ENCODE measurements around the gene PSMG2. TPM values are rescaled to one million over a fixed set of nuclear protein-coding genes. Genes with fewer than 3 reads are reported as not detected.
A peak's percentile ranks its signal among the peaks of the same experiment; 100 is the strongest.

PSMG2 gene, protein sequence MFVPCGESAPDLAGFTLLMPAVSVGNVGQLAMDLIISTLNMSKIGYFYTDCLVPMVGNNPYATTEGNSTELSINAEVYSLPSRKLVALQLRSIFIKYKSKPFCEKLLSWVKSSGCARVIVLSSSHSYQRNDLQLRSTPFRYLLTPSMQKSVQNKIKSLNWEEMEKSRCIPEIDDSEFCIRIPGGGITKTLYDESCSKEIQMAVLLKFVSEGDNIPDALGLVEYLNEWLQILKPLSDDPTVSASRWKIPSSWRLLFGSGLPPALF
- total RNA-seq (2014; rRNA removed; shearing (Covaris generic)) = 106 and 123 TPM in 2 replicates

DNA sequence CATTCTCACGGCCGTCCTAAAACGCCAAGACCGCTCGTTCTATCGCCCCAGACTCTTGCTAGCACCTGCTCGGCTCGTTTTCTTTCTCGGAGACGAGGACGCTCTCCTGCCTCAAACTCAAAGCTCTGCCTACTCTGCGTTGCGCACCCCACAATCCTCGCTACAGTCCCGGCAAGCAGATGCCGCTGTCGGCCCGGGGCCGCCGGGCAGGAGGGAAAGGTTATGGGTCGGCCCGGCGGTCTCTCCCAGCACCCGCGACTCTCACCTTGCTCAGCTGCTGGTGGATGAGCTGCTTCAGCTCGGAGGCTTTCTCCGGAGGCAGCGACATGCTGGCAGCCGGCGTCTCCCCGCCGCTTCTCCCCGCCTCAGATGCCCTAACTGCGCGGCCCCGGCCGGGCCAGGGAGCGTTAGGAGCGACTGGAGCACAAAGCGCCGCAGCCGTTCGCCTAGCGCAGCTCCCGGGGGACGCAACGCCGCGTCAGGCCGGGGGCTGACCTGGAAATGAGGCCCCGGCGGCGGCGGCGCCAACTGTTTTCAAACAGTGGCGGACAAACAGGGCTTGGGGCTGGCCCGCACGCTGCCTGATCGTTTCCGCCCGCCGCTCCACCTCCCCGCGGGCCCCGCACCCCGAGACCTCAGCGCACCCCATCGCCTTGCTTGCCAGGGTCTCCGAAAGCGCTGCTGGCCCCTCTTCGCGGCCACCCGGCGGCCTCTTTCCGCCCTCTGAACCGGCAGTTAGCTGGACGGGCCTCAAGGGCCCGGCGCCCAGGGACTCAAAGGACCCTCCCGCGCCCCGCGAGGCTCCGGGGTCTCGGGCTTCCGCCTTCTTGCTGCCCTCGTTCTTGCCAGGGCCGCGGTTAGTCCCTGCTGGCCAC is at the start of gene PSMG2, which contains the start of gene CEP76:
PSMG2 (plus strand) TSS at position 822 of the 875 bp plus-strand sequence. CDS start 66 bp downstream, outside the sequence.
CEP76 (minus strand) TSS at position 503 of the 875 bp plus-strand sequence; CDS start at position 328, 175 bp downstream.
- in situ Hi-C loops (cut with HindIII; ENCODE audit: low sequenced_read_pairs) = no loop called here
- DNase-seq (ENCODE audit: low spot score) = peak; percentile 88

DNA sequence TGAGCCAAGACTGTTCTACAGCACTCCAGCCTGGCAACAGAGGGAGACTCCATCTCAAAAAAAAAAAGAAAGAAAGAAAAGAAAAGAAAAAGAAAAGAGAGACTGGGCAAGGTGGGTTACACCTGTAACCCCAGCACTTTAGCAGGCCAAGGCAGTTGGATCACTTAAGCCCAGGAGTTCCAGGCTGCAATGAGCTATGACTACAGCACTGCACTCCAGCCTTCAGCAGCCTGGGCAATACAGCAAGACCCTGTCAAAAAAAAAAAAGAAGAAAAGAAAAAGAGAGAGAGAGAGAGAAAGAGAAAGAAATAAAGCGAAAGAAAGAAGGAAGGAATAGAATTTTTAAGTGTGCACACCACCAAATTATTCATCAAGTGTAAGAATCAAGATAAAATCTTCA is 47.9 kb upstream of the PSMG2 start:
- in situ Hi-C loops (cut with HindIII; ENCODE audit: low sequenced_read_pairs) = no loop called here

DNA sequence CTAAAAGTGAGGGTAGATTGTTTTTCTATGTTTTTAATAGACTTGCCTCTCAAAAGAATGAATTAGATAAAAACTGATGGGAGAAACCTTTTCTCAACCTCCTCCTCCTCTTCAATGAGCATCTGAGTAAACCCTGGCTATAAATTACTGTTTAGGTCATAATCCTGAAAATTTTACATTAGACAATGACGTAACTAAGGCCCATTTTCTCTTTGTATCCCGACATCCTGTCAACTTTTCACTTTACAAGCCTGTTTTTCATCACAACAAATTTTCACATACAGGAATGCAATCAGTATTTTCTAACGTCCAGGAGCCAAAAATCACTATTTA is 46.3 kb upstream of the PSMG2 start:
- DNase-seq (ENCODE audit: low spot score) = no peak
- in situ Hi-C loops (cut with HindIII; ENCODE audit: low sequenced_read_pairs) = no loop called here

More for the DNA sequence above, 47.9 kb upstream of the PSMG2 start:
- no peak for DNase-seq (ENCODE audit: low spot score)

DNA sequence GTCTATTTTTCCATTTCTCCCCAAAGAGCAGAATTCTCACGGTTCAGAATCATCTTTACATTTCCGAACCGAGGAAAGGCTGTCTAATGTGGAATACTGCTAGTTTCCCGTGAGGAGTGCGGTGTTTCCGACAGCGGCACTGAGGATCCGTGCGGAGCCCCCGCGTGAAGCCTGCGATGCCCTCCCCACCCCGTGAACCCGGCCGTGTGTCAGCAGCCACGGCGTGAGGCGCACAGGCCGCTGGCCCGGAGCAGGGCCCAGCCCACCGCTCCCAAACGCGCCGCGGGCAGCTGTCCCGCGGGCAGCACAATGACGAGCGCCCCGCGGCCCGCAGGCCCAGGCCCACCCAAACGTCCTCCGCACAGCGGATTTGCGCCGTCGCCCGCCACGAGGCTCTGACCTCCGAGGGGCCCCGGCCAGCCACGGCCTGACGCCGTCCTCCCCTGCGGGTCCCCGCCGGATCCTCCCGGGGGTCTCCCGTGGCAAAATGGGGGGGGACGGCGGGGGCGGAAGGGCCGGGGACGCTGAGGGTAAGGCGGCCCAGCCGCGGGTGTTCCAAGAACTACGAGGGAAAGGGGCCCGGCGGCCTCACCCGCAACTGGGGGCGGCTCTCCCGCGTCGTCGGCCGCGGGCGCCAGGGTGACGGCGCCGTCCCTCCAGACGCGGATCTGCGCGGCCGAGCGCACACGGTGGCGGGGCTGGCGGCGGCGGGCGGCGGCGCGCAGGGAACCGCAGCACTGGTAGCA is 45.7 kb upstream of the PSMG2 start:
- in situ Hi-C loops (cut with HindIII; ENCODE audit: low sequenced_read_pairs) = no loop called here
- DNase-seq (ENCODE audit: low spot score) = peak; percentile 54

DNA sequence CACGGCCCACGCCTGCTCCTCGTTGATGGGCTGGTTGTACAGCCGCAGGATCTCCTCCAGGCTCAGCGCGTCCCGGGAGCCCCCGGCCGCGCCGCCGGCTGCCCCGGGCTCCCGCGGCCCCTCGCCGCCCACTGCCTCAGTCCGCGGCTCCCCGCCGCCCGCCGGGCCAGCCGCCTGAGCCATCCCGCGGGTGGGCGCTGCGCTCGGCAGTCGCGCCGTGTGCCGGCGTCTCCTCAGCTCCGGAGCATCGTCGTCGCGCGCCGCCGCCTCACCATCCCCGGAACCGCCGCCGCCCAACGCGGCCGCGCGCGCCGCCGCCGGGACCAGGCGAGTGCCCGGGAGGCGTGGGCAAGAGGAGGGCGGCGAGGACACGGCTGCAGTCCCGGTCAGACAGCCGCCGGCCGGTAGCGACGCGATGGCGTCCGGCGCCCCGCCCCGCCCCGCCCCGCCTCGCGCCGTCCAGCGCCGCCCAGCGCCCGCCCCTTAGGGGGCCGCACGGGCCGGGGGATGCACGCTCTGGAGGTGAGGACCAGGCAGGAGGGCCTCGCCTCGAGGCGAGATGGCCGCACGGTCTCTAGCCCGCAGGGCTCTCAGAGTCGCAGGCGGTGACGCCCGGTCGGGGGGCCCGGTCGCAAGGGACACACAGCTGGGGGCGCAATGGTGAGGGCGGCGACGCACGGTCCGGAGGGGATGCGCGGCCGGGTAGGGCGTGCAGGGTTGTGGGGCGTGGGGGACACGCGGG is 45.0 kb upstream of the PSMG2 start, which contains the start of gene SPIRE1:
SPIRE1 (minus strand) TSS at position 424 of the 742 bp plus-strand sequence; CDS start at position 183, 241 bp downstream.
- peak; percentile 72 for DNase-seq (ENCODE audit: low spot score)
- in situ Hi-C loops (cut with HindIII; ENCODE audit: low sequenced_read_pairs) = no loop called here

DNA sequence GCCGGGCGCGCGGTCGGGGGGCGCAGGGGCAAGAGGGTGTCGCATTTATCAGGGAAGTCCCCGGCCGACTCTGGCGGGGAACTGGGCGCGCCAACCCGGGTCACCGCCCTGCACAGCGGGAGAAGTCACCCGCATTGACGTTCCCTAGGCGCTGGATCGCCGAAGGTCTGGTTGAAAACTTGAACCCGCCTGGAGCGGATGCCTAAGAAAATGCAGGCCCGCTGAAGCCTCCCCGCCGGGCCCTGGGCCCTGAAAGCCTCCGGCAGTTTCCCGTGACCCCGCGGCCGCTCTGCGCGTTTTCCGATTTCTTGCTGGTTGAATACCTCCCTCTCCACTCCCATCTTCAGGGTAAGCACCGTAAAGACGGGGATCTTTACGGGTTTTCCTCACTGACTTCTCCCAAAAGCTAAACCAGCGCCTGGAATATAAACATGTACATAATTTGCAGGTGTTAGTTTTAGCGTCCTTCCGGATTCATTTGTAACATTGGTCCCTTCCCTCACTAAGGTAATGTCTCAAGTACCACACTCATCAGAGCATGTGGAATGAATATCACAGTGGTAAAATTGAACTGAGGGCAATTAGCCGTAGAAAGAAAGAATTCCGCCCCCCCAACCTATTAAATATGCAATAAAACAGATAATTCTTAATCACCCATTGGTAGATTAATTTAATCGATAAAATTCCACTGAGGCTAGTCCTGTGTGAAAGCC is 44.3 kb upstream of the PSMG2 start:
- in situ Hi-C loops (cut with HindIII; ENCODE audit: low sequenced_read_pairs) = no loop called here
- peak; percentile 62 for DNase-seq (ENCODE audit: low spot score)

DNA sequence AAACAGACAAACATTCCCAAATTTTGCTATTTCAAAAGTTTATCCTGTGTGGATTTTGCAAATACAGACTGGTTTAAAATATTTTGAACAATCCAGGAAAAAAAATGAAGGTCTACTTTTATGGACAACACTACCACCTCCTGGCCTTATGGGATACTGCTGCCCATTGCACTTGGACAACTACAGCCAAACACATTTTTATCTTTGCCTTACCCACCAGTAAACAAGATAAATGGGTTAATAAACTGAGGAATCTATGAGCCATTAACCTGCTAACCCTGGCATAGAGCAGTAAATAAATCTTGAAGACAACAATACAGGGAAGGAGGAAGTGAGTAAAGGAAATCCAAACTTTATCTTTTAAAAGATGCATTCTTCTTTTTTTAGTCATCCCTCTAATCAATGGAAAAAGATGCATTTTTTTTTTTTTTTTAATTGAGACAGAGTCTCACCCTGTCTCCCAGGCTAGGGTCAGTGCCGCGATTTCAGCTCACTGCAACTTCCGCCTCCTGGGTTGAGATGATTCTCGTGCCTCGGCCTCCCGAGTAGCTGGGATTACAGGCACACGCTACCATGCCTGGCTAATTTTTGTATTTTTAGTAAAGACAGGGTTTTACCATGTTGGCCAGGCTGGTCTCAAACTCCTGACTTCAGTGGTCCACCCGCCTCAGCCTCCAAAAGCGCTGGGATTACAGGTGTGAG is 42.8 kb upstream of the PSMG2 start:
- DNase-seq (ENCODE audit: low spot score) = peak; percentile 77
- in situ Hi-C loops (cut with HindIII; ENCODE audit: low sequenced_read_pairs) = no loop called here

DNA sequence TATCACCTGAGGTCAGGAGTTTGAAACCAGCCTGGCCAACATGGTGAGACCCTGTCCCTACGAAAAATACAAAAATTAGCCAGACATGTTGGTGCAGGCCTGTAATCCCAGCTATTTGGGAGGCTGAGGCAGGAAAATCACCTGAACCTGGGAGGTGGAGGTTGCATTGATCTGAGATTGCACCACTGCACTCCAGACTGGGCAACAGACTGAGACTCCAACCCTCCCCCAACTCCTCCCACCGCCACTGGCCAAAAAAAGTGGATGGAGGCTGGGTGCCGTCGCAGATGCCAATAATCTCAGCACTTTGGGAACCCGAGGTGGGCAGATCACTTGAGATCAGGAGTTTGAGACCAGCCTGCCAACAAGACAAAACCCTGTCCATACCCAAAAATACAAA is 34.8 kb upstream of the PSMG2 start:
- DNase-seq (ENCODE audit: low spot score) = no peak
- in situ Hi-C loops (cut with HindIII; ENCODE audit: low sequenced_read_pairs) = no loop called here

DNA sequence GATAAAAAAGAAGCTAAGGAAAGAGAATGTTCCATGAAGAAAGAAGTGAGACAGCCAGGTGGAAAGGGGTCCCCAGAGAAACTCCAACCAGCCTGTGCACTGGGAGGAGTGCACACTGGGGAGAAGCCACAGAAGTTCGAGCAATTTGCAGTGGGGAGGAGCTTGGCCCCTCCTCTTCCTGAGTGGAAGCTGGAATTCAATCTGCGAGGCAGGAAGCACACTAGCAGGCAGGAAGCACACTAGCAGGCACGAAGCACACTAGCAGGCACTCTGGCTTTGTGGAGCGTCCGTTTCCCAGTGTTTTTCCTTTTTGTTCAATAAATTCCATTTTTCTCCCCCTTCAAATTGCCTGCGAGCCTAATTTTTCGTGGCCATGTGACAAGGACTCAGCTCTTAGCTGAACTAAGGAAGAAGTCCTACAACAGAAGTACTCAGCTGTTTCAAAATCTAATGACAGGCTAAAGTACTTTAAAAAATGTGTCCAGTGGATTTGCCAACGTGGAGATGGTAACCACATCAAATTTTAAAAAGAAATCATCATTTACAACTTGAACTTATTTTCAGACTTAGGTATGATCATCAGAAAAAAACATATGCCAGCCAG is 23.6 kb upstream of the PSMG2 start:
- DNase-seq (ENCODE audit: low spot score) = peak; percentile 18
- in situ Hi-C loops (cut with HindIII; ENCODE audit: low sequenced_read_pairs) = no loop called here

DNA sequence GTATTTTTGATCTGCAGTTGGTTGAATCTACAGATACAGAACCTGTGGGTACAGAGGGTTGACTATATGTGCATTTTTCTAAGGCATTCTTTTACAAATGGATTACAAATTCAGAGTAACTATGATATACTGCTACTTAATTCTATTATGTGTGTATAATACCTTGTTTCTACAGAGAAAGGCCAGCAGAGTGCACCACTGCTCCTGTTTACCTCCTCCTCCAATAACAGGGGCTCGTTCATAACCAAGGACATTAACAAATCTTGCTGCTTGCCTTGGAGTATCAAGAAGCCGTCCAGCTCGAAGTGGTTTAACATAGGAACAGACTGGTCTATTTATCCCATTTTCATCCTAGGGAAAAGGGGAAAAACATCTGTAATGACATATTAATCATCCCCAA is 16.7 kb upstream of the PSMG2 start:
- peak; percentile 7 for DNase-seq (ENCODE audit: low spot score)
- in situ Hi-C loops (cut with HindIII; ENCODE audit: low sequenced_read_pairs) = no loop called here

DNA sequence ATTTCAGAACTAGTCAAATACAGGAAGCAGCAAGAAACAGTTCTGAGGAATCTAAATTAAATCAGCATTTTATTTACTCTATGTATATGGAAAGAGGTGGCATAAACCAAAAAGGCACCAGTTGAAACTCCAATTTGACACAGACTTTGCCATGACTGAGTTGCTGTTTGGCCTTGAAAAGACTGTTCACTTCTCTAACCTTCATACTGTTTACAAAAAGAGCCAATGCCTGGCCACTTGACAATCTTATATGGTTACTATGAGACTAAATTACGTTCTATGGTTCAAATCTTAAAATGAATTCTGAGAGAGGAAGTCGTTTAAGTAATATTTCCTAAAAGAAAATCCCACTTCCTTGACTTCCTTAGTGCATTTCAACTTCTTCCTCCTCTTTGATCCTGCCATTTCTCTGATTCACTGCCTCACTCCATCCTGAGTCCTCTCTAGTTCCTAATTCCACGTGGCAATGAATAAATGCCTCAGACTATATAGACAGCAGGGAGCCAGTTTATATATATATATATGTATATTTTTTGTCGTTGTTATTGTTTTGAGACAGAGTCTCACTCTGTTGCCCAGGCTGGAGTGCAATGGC is 13.5 kb upstream of the PSMG2 start:
- in situ Hi-C loops (cut with HindIII; ENCODE audit: low sequenced_read_pairs) = no loop called here
- DNase-seq (ENCODE audit: low spot score) = no peak

DNA sequence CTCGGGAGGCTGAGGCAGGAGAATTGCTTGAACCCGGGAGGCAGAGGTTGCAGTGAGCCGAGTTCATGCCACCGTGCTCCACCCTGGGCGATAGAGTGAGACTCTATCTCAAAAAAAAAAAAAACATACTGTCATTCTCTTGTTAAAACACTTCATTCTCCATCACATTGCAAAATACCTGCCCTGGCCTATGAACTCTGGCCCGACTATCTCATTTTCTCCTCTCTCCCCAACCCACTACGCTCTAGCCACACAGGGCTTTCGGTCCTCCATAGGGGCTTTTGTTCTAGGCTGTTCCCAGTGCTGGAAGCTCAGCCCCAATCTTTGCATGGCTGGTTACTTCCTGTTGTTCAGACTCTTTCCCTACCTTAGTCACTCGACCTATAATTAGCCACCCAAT is 10.6 kb upstream of the PSMG2 start:
- in situ Hi-C loops (cut with HindIII; ENCODE audit: low sequenced_read_pairs) = no loop called here
- DNase-seq (ENCODE audit: low spot score) = no peak

DNA sequence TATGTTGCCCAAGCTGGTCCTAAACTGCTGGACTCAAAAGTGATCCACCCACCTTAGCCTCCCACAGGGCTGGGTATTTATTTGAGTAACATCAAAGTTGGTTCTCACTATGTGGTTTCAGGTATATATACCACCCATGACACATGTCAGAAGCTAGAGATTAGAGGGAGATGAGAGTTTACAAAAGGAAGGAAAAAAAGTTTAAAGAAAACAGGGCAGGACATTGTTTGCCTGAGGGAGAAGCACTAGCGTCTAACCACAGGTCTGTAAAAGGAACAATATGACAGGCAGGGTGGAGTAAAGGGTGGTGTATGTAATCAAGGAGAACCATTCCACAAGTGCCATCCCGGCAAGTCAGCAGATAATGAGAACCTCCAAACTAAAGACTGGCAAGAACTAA is 8.8 kb upstream of the PSMG2 start:
- DNase-seq (ENCODE audit: low spot score) = no peak
- in situ Hi-C loops (cut with HindIII; ENCODE audit: low sequenced_read_pairs) = no loop called here

DNA sequence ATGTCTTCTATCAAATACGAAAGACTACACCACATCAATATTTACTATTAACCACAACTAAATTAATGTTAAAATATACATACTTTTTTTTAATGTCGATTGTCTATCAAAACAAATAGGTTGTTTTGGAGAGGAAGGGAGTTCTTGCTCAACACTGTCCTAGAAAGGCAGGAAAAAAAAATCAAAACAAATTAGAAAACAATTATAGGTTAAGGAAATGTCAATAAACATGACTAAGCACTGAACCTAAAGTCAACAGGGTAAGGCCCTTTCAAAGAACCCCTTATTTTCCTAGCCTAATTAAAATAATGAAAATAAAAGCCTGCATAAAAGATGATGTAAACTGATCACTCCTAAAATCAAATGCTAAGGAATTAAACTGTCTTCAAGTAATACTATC is 3.1 kb upstream of the PSMG2 start:
- no peak for DNase-seq (ENCODE audit: low spot score)
- in situ Hi-C loops (cut with HindIII; ENCODE audit: low sequenced_read_pairs) = no loop called here

DNA sequence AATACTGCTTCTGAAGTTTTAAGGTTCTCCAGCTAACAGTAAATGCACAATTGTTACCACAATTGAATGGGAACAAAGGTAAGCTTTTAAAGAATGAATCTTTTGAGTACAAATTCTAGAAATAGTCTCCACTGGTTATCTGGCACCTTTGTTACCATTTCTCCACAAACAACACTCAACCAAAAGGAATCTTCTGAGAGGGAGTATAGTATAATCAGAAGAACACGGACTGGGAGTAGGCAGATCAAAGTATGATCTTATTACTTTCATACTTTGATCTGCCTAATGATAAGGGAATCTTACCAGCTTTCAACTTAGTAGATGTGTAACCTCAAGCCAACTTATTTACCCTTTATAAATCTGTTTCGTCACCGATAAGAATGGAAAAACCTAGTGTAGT is 1.7 kb upstream of the PSMG2 start:
- no peak for DNase-seq (ENCODE audit: low spot score)
- in situ Hi-C loops (cut with HindIII; ENCODE audit: low sequenced_read_pairs) = no loop called here

DNA sequence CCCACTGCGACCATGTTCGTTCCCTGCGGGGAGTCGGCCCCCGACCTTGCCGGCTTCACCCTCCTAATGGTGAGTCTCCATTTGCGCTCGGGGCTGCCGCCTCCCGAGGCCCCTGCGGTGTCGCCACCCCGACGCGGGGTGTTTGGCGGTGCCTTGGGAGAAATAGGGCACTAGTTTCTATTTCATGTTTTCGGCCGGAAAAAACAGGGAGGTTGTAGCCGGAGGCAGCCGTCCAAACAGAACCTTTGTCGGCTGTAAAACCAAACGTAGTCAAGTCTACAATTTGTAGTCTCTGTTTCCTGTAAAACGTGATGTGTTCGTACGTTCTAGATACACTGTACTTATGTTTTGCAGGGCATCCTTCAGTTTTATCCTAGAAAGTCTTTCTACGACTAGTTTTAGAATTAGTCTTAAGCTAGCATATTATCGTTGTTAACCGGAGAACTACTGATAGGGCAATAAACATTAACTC is 290 bp downstream of the PSMG2 start:
- in situ Hi-C loops (cut with HindIII; ENCODE audit: low sequenced_read_pairs) = no loop called here
- no peak for DNase-seq (ENCODE audit: low spot score)

DNA sequence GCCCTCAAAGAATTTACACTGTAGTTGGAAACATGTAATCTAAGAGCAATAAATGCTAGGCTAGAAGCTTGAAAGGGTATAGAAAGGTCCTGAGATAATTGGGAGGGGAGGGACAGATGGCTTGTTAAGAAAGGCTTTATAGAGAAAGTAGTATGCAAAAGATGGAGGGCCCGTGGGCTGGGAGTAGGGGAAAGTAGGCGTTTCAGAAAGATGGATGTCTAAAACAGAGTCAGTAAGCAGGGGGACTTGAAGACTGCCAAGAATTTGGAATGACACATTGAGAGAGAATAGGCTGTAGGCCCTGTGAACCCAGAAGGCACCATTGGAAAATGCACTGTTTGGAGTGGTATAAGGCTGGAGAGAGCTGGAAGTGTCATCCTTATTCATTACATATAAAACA is 822 bp downstream of the PSMG2 start:
- in situ Hi-C loops (cut with HindIII; ENCODE audit: low sequenced_read_pairs) = no loop called here
- DNase-seq (ENCODE audit: low spot score) = peak; percentile 33

All from G401 (cell line).